NCI-H446 treated with DMSO at 0.1 percent for 48 hours (cell line): Measurements from ENCODE around the gene CCIN.
"Not testable (repeated sequence)": the region's sequence is repeated elsewhere in the genome, so short reads cannot be mapped to it uniquely, and the experiment has no call there.

Experiments used
- DNase-seq: peaks from one replicate; lab custom pipeline; 2025; lab: John Stamatoyannopoulos, UW

CCIN gene

GRCh38 chr9:36169166-36169565, at the start of gene CCIN:
Gene CCIN, plus strand, starts transcription at chr9:36169388. Its CDS starts 115 bp downstream, at chr9:36169503.
- DNase-seq: no peak

DNA sequence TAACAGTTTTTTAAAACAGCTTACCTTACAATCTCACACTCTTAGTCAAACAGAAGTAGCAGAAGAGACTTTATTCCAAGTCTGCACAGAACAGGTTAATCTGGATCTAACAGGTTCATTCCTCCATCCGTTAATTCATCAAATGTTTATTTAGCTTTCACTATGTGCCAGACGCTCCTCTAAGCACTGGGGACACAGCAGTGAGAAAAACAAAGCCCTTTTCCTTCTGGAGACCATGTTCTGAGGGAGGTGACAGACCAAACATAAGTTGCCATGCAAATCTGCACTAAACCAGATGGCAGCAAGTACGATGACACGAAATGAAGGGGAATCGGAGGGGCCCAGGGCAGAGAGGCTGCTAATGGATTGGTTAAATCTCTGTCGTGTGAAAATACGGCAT, 49.7 kb upstream of the CCIN start:
- no peak for DNase-seq

DNA sequence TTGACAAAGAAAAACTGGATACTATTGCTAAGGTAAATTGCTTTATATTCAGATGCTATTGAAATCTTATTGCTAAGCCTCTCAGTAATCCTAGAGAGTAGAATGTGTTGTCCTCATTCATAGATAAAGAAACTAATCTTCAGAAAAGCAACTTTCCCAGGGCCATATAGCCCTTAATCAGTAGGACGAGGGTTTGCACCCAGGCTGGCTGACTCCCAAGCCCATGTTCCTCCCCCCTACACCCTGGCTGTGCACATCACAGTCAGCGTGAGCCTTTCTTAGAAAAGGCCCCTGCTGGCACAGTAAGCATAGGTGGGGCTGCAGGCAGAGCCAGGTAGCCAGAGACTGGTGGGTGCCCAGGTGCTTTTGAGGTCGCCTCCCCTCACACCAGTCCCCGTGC, 48.5 kb upstream of the CCIN start:
- no peak for DNase-seq

DNA sequence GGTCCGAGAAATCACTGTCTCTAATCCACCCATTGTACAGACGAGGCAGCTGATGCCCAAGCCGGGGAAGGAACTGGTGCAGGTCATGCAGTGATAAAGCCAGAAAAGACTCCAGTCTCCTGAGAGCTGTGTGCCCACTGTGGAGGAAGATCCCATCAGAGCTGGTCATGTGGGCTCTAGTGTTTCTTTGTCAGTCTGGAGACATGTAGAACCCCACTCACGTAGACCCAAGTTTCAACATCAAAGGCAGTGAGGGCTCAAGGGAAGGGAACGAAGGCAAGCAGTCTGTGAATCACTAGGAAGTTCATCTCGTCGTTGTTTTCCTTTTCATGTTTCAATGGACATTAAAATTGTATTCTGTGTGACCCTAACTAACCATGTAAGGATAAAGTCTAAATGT, 47.2 kb upstream of the CCIN start:
- DNase-seq: no peak

- DNase-seq: no peak
Observed at GRCh38 chr9:36123515-36123914, 45.7 kb upstream of the CCIN start.

GRCh38 chr9:36125062-36125855, 43.9 kb upstream of the CCIN start:
- no peak for DNase-seq

DNA sequence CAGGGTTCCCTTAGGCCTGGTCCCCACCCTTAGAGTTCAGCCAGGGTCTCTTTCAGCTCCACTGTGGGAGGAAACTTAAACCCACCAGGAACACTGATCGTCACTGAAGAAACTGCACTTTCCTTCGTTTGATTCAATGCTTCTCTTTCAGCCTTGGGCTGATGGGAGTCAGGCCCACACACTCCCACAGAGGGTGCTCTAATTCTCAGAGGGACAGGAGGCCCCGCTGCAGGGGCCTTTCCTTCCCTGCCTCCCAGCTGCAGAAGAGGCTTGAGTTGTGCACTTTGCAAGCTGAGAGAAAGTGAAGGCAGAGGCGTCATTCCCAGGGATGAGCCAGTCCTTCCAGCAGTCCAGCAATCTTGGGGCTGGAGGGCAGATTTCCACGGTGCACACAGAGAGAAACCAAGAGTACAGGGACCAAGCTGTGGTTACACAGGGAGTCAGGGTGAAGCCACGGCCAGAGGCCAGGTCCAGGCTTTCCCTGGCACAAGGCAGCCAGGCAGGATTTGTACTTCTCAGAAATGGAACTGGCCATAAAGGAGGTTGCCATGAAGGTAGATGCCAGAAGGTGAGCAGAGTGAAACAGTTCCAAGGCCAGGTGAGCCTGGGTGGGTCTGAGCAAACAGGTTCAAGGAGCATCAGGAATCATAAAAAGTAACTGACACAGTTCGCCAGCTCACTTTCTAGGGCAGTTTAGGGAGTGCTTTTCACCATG, 43.0 kb upstream of the CCIN start:
- no peak for DNase-seq

DNA sequence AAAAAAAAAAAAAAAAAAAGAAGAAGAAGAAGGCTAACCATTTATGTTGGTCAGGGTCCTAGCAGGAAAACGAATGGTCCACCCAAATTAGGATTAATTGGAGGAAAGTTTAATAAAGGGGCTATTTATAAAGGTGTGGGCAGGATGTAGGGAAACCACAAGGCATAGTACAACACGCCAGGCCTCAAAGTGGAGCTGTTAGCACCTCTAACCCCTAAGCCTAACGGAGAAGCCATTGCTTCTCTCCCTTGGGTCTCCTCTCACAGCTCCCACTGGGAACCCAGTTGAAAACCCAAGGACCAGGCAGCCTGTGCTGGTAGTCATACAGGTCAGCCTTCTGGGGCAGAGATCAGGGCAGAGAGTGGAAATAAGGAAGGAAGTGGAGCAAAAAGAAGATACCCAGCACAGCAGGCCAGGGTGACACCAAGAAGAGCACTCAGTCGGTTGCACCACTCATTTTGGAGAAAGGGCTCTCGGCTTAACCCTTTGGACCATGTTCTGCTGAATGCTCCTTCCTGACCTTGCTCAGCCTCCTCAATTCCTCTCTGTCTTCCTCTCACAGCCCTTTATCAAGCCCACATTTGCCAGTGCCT, 41.4 kb upstream of the CCIN start:
- DNase-seq: no peak

GRCh38 chr9:36128349-36128748, 40.8 kb upstream of the CCIN start:
- no peak for DNase-seq

- no peak for DNase-seq
Observed at GRCh38 chr9:36129139-36129538, 40.0 kb upstream of the CCIN start.

GRCh38 chr9:36131666-36132065, 37.5 kb upstream of the CCIN start:
- DNase-seq: not testable (repeated sequence)

GRCh38 chr9:36132086-36132485, 37.1 kb upstream of the CCIN start:
- DNase-seq: no peak

DNA sequence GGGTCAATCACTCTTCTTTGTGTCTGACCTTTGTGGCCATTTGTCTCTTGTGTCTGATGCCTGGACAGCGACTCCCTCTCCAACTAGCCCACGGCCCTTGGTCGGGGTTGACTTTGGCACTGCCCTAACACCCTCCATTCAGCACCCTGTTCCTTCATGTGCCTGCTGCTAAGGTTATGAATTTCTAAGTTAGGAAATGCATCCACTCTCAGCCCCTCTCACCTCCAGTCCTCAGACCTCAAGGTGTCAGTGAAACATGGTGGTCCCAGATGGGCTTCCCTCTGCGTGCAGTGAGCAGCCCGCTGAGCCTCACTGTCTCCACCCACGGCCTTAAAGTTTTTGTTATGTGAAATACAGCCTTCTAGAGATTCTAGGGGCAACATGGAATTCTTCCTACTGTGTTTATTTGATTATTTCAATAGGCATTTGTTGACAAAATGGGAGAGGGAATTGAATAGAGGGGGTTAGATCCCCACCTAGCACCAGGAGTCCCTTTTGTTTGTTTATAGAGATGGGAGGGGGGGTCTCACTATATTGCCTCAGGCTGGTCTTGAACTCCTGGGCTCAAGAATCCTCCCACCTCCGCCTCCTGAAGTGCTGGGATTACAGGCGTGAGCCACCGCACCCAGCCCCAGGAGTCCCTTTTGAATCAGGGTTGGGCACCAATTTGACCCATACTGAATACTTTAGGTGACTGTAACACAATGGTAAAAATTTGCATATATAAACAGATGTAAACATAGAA, 34.3 kb upstream of the CCIN start:
- DNase-seq: no peak

GRCh38 chr9:36135741-36136271, 33.4 kb upstream of the CCIN start:
- DNase-seq: no peak

DNA sequence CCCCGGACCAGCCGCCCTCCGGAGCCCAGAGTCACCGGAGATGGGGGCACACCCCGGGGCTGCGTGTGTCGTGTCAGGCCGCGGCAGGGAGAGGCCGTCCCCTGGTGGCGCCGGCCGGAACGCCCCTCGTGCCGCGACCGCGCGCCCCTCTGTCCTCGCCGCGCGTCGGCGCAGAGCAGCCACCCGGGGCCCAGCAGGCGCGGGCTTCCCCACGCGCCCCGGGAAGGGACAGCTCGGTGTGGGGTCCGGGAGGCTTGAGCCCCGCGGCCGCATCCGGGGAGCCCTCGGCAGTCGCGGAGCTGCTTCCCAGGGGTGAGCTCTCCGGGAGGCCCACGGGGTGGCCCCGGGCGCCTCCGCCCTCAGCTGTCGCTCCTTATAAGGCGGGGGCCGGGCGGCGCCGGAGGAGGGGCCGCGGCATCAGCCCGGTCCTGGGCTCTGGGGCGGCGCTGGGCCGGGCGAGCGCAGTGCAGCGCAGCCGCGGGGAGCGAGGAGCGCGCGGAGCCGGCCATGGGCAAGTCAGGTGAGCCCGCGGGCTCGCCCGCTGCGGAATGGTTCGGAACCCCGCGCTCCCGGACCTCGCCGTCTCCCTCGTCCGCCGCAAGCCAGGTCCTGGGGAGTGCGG, 32.8 kb upstream of the CCIN start, which contains the start of gene GLIPR2:
Gene GLIPR2, plus strand, starts transcription at position 462 of the 622 bp plus-strand sequence. Its CDS starts 46 bp downstream, at position 508.
- DNase-seq: no peak

DNA sequence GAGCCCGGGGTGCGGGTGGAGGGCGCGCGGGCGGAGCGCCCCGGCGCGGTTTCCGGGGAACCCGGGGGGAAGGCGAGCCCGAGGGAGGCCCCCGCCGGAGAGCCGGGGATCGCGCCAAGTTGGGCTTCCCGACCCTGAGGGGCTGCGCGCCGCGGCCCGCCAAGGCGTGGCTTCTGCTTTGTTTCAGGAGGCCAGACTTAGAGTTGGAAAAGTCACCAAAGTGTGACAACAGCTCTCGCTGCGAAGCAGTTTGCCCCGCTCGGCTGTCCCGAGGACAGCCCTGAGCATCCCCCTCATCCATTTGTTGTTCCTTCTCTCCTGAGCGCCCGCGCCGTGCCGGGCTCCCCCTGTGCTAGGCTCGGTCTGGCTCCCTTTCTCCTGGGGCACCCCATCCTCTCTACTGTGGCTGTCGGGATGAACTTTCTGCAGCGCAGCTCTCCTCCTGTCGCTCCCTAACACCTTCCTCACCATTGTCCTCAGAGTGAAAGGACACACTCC, 32.2 kb upstream of the CCIN start:
- no peak for DNase-seq

DNA sequence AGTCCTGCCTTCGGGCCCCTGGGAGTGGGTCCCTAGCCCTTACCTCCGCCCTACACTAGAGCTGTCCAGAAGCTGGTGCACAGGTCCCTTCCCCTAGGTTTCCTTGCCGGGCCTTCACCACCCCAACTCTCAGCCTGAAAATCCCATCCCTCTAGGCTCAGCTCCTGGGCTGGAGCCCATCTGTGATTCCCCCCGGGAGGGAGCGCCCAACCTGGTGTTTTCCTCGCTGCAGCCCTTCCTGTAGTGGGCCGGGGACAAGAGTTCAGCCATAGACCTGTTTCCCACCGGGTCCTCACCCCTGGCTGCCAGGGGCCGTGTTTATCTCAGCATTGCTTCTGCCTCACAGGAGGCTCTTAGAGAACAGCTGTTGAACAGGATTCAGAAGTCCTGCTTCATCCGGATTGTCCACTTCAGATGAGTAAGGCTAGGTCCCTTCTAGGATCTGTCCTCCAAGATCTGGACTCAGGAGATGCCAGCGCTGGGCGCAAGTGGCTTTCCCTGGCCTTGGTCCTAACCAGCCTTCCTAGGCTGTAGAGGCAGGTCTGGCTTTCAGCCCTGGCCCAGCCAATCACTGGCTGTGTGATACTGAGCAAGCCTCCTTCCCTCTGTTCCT, 31.7 kb upstream of the CCIN start:
- no peak for DNase-seq

DNA sequence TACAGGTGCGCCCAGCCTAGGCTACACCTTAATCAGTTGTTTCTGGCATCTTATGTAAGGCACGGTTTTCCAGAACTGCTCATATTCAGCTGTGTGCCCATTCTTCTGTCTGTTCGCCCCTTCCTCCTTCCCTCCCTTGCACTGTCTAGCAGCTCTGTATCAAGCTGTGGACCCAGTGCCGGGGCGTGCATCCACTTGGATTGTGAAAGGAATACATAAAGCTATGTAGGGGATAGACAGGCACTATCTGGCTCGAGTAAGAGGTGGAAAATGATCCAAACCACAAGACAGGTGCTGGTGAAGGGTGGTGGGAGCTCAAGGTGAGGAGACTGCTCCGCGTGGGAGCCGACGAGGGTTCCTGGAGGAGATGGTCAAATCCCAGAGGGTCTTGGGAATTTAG, 30.7 kb upstream of the CCIN start:
- no peak for DNase-seq

DNA sequence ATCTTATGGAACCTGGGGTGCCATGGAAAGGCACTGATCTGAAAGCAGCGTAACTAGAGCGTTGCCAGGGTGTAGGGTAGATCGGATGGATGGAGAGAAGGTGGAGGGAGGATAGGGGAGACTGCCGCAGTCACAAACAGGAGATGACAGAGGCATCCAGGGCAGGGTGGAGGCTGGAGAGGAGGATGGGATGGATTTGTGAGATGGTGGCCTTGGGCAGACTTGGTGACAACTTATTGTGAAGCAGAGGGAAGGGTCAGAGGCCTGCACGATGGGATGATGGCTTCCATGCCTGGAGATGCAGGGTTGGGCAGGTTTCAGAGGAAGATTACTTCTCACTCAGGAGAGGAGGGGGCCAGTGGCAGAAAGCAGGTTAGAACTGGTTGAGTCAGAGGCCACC, 30.3 kb upstream of the CCIN start:
- DNase-seq: no peak

GRCh38 chr9:36140086-36141084, 28.8 kb upstream of the CCIN start:
- no peak for DNase-seq
